Spleen (tissue), 11 donors: ENCODE measurements around the gene WDR1. TPM values are rescaled to one million over a fixed set of nuclear protein-coding genes. Genes with fewer than 3 reads are reported as not detected.

Source experiments
- DNase-seq: peaks from one replicate; pipeline ENCODE4 v3.0.0-alpha.2; 2020
- H3K27ac ChIP-seq, 8 donors: fragments of 200-600 bp; sonication (generic) in 7 of 8; 1 replicate in 4 of 8; 2 replicates in 4 of 8; pipeline versions ENCODE4 v1.5.0 to v1.8.0; 2016 to 2021; ENCODE audit warnings: inconsistent platforms in 4 of 8, mild to moderate bottlenecking in 4 of 8, moderate library complexity in 1 of 8
- H3K27me3 ChIP-seq, 7 donors: fragments of 200-600 bp; sonication (generic) in 6 of 7; replicated peaks in 1 of 7; 1 replicate in 4 of 7; 2 replicates in 3 of 7; pipeline versions ENCODE4 v1.5.0 to v1.8.0; 2016 to 2021; ENCODE audit warnings: inconsistent platforms in 3 of 7, mild to moderate bottlenecking in 1 of 7
- H3K36me3 ChIP-seq, 6 donors: fragments of 200-600 bp; sonication (generic) in 5 of 6; 1 replicate in 4 of 6; 2 replicates in 2 of 6; pipeline versions ENCODE4 v1.5.0 to v1.8.0; 2016 to 2021; ENCODE audit warnings: inconsistent platforms in 2 of 6
- H3K4me1 ChIP-seq, 6 donors: fragments of 200-600 bp; sonication (generic) in 5 of 6; 1 replicate in 3 of 6; 2 replicates in 3 of 6; pipeline versions ENCODE4 v1.5.0 to v1.8.0; 2016 to 2021; ENCODE audit warnings: inconsistent platforms in 3 of 6
- H3K4me3 ChIP-seq, 8 donors: fragments of 200-600 bp; sonication (generic) in 7 of 8; 1 replicate in 4 of 8; 2 replicates in 4 of 8; pipeline versions ENCODE4 v1.5.0 to v1.8.0; 2016 to 2021; ENCODE audit warnings: inconsistent platforms in 4 of 8, mild to moderate bottlenecking in 4 of 8, moderate library complexity in 2 of 8
- H3K9me3 ChIP-seq, 8 donors: fragments of 200-600 bp; sonication (generic) in 7 of 8; 1 replicate in 4 of 8; 2 replicates in 4 of 8; pipeline versions ENCODE4 v1.5.0 to v1.8.0; 2016 to 2021; ENCODE audit warnings: inconsistent platforms in 4 of 8
- POLR2A ChIP-seq, 3 donors: fragments of 450-650 bp; IDR thresholded peaks; one replicate each; pipeline ENCODE4 v1.5.1; 2017; ENCODE audit warnings: antibody characterized with exemption in 3 of 3, mild to moderate bottlenecking in 1 of 3
- POLR2AphosphoS5 ChIP-seq, 3 donors: sonication (generic); formaldehyde crosslinking; IDR thresholded peaks; one replicate each; pipeline ENCODE4 v1.5.1; 2017; ENCODE audit warnings: antibody characterized with exemption in 3 of 3
- WGBS, 5 donors: extraction: QIAGEN DNeasy Blood & Tissue Kit in 3 of 5; methylation state at CpG; one replicate each; pipeline versions ENCODE4 v1.1.5 to v1.1.7; 2013 to 2018; 5-methylcytosine and 5-hydroxymethylcytosine counted together
- intact Hi-C: fragments of 100-400 bp; cut with DNase I; formaldehyde crosslinking; loops from one replicate; pipeline ENCODE4 v1.15.0; 2023; ENCODE audit warnings: low total_unique reads
- polyA plus RNA-seq, 3 donors: library from polyadenylated mRNA; stranded (reverse); fragments of 200-250 nt; gene quantifications; one replicate each; pipeline ENCODE4 v1.2.1, GENCODE V29; 2013
- total RNA-seq, 7 donors: library from RNA; depleted of rRNA in 3 of 7; stranded (reverse); fragments of >200 nt in 3 of 7; fragmentation: NEBNext Ultra II Directional in 4 of 7; extraction: Animal tissue kit (Norgen Biotek cat#: 25700) in 4 of 7; gene quantifications; one replicate each; pipeline versions ENCODE4 v1.1.0 to v1.2.1, GENCODE V29; 2016 to 2021
- TF ChIP-seq, protein P1 (sequence below), 11 experiments: fragments of 200-600 bp in 7 of 11; fragments of 450-650 bp in 4 of 11; sonication (generic) in 4 of 11; IDR thresholded peaks in 8 of 11; conservative IDR thresholded peaks in 3 of 11; 1 replicate in 7 of 11; 2 replicates in 4 of 11; pipeline versions ENCODE4 v1.4.0 to v1.8.0; 2016 to 2021; ENCODE audit warnings: antibody characterized with exemption in 11 of 11, inconsistent platforms in 4 of 11, mild to moderate bottlenecking in 1 of 11
- donor health status: healthy with polysubstance abuse.
- donor health status: DM: no; HTN: no; CAD: no; lungs with moderate emphysema.
- donor health status: DM: no; HTN: no; CAD: no.
- donor health status: Bipolar disorder and iron deficiency.
- donor health status: healthy.
- donor health status: DM: no; HTN: no; CAD: no.
- donor health status: DM: yes; HTN: yes; CAD: no.

WDR1 gene
- total and polyA plus RNA-seq, 10 donors, result 56.6 to 377 (median 147) TPM

DNA sequence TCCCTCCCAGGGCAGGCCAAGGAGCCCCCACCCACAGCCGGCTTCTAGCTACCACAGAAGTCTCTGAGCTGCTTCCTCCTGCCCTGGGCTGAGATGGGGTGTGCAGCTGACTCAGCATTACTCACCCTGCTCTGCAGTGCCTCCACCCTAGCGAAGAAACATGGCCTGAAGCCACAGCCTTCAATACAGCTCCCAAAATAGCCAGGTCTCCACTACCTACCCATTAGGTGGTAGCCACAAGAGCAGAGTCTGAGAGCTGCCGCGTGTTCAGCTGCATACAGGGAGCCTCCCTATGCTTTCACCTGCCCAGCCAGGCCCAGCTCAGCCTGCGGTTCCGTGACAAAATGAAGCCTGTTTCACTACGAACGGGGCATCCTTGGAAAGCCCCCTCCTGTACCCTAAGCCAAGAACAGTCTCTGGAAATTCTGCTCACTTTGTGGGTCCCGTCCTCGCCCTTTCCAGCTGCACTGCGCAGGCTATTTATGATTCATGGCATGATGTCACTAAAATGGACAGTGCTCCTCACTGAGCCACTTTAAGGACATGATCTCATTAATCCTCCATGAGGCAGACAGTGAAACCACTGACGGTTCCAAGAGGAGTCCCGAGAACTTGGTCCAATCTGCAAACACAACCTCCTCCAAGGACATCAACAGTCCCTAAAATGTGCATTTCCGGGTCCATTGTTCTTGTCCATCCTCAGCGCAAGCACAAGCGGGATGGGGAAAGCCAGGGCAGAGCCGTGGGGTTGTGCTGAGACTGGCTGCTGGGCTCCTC, 20.2 kb downstream of the WDR1 start:
- WGBS, 5 donors, result 46 to 54% (median 50%) methylated on average over 12 to 17 of the region's 17 CpGs
- peak overlapping the region in 1 of 8 donors; percentile 18 for H3K4me3 ChIP-seq
- H3K27ac ChIP-seq, result peak overlapping the region; percentile 10 to 83 (median 62)
- no peak for TF ChIP-seq POLR2A (IDR thresholded peaks at IDR 0.05)
- TF ChIP-seq, protein P1, sequence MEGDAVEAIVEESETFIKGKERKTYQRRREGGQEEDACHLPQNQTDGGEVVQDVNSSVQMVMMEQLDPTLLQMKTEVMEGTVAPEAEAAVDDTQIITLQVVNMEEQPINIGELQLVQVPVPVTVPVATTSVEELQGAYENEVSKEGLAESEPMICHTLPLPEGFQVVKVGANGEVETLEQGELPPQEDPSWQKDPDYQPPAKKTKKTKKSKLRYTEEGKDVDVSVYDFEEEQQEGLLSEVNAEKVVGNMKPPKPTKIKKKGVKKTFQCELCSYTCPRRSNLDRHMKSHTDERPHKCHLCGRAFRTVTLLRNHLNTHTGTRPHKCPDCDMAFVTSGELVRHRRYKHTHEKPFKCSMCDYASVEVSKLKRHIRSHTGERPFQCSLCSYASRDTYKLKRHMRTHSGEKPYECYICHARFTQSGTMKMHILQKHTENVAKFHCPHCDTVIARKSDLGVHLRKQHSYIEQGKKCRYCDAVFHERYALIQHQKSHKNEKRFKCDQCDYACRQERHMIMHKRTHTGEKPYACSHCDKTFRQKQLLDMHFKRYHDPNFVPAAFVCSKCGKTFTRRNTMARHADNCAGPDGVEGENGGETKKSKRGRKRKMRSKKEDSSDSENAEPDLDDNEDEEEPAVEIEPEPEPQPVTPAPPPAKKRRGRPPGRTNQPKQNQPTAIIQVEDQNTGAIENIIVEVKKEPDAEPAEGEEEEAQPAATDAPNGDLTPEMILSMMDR (IDR thresholded peaks at IDR 0.05 in 8 of 11, conservative IDR thresholded peaks at IDR 0.05 in 3 of 11), result no peak
- peak; percentile 19 to 65 (median 49) for TF ChIP-seq POLR2AphosphoS5 (IDR thresholded peaks at IDR 0.05)
- H3K9me3 ChIP-seq, result no peaks in the 10 kb centered on the region
- intact Hi-C loops, result no loop called here
- H3K27me3 ChIP-seq, result no peaks in the 10 kb centered on the region
- DNase-seq, result peak; percentile 90
- H3K36me3 ChIP-seq, result peaks cover 2 to 100% (median 86%) of the 10 kb centered on the region in 6 donors
- H3K4me1 ChIP-seq, result peaks cover 47 to 100% (median 90%) of the 10 kb centered on the region in 6 donors

DNA sequence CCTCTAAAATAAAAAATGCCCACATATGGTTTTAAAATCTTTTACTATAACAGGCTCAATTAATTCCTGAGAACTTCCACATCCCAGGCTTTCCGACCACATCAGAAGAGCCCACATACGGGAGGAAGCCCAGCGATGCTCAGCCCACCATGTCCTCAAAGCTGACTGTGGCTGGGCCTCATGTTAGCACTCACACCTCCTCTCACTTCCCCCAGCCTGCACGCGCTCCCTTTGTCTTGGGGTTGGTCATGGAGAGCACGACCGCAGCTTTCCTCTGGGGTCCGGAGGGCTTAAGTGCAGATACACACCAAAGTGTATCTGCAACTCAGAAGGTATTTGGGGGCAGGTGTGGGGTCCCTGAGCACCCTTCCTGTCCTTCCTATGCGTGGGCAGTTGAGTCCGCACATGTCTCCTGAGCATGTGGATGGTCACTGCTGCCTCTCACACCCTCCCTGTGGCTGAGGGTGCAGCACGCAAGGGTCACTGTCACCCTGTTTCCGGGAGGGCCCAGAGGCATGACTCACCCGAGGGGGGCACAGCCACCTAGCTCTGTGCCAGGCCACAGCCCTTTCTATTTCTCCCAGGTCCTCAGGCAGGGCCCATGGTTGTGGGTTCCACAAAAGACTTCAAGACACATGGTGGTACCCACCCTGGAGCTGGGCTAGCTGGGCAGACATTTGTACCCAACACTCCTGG, 21.2 kb downstream of the WDR1 start:
- no peak for DNase-seq
- Histone ChIP-seq H3K9me3 (no peaks in the 10 kb centered on the region), H3K4me1 (peaks cover 45 to 100% (median 83%) of the 10 kb centered on the region in 6 donors), H3K4me3 (peak overlapping the region in 1 of 8 donors; percentile 18), H3K27ac (peak overlapping the region; percentile 10 to 83 (median 56)), H3K27me3 (no peaks in the 10 kb centered on the region), H3K36me3 (peaks cover 5 to 100% (median 87%) of the 10 kb centered on the region in 6 donors)
- TF ChIP-seq POLR2A (IDR thresholded peaks at IDR 0.05), result no peak
- TF ChIP-seq POLR2AphosphoS5 (IDR thresholded peaks at IDR 0.05), result peak in 1 of 3 donors; percentile 30
- 52 to 78% (median 57%) methylated on average over 8 to 13 of the region's 13 CpGs for WGBS, 5 donors
- intact Hi-C loops, result no loop called here

DNA sequence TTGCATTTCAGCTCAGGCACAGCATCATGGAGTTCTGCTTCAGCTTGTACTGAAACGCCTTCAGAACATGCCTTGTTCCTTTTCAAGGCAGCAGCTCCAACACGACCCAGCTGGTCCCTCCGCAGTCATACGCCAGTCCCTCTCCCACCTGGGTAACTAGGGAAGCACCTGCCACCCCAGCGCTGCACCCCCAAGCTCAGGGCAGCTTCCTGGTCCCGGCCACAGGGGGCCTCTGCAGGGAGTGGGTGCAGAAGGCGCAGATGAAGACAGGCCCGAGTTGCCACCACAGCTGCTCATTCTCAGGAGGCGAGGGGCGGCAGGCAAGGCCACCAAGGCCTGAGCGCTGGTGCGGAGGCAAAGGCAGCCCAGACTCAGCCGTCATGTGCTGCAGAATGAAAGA, 21.8 kb downstream of the WDR1 start:
- no peak for TF ChIP-seq POLR2AphosphoS5 (IDR thresholded peaks at IDR 0.05)
- TF ChIP-seq, protein P1 (IDR thresholded peaks at IDR 0.05 in 8 of 11, conservative IDR thresholded peaks at IDR 0.05 in 3 of 11), result no peak
- no peak for TF ChIP-seq POLR2A (IDR thresholded peaks at IDR 0.05)
- intact Hi-C loops, result no loop called here
- no peaks in the 10 kb centered on the region for H3K9me3 ChIP-seq
- WGBS, 5 donors, result 39 to 63% (median 50%) methylated on average over 12 to 13 of the region's 13 CpGs
- H3K4me3 ChIP-seq, result no peak overlapping the region
- peaks cover 42 to 100% (median 80%) of the 10 kb centered on the region in 6 donors for H3K4me1 ChIP-seq
- DNase-seq, result no peak
- no peaks in the 10 kb centered on the region for H3K27me3 ChIP-seq
- H3K27ac ChIP-seq, result peak overlapping the region in 5 of 8 donors; percentile 39 to 83 (median 73)
- peaks cover 5 to 100% (median 87%) of the 10 kb centered on the region in 6 donors for H3K36me3 ChIP-seq

DNA sequence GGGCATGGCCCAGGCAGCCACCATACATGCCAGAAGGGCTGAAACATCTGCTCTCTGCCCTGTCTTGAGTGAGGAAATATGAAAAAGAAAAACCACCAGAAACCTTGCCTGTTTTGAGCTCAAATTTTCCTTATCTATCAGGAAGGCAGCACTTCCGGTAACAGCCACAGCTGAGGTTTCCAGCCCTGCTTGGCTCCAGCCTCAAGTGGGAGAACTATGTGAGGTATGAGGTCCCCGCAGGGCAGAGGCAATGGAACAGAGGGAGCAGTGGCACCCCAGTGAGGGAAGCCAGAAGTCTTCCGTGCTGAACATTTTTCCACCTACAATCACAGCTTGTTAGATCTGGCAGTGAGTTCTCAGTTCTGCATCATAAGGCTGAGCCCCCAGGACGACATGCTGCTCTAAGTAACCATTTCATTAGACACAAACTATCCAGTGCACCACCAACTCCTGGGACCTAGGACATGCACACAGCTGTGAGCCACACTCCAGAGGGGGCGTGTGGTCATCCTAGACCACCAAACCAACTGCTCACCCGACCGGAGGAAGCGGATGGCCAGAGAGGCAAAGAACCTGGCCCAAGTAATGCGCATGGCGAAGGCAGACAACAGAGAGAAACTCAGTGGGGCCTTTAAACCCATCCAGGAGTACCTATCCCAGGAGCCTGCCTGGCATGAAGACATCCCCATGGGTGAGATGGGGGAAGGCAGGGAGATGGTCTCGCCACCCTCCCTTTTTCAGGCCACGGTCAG, 22.6 kb downstream of the WDR1 start:
- intact Hi-C loops, result no loop called here

More for the DNA sequence above, 22.6 kb downstream of the WDR1 start:
- no peaks in the 10 kb centered on the region for H3K27me3 ChIP-seq
- H3K4me1 ChIP-seq, result peaks cover 47 to 100% (median 79%) of the 10 kb centered on the region in 6 donors
- 50 to 56% (median 51%) methylated on average over 12 of the region's 12 CpGs for WGBS, 5 donors
- TF ChIP-seq, protein P1 (IDR thresholded peaks at IDR 0.05 in 8 of 11, conservative IDR thresholded peaks at IDR 0.05 in 3 of 11), result no peak
- TF ChIP-seq POLR2A (IDR thresholded peaks at IDR 0.05) (no peak), POLR2AphosphoS5 (IDR thresholded peaks at IDR 0.05) (peak in 2 of 3 donors; percentile 14 to 68)
- H3K9me3 ChIP-seq, result no peaks in the 10 kb centered on the region
- H3K4me3 ChIP-seq, result no peak overlapping the region
- peaks cover 5 to 100% (median 86%) of the 10 kb centered on the region in 6 donors for H3K36me3 ChIP-seq
- DNase-seq, result no peak
- H3K27ac ChIP-seq, result peak overlapping the region in 6 of 8 donors; percentile 48 to 83 (median 71)
